KG1 (cell line): ENCODE data around the gene HBG1.
"Not testable (repeated sequence)": the region's sequence is repeated elsewhere in the genome, so short reads cannot be mapped to it uniquely, and the experiment has no call there.

Source experiments
- DNase-seq: peaks from one replicate; lab custom pipeline; 2025; lab: John Stamatoyannopoulos, UW

HBG1 gene

DNA sequence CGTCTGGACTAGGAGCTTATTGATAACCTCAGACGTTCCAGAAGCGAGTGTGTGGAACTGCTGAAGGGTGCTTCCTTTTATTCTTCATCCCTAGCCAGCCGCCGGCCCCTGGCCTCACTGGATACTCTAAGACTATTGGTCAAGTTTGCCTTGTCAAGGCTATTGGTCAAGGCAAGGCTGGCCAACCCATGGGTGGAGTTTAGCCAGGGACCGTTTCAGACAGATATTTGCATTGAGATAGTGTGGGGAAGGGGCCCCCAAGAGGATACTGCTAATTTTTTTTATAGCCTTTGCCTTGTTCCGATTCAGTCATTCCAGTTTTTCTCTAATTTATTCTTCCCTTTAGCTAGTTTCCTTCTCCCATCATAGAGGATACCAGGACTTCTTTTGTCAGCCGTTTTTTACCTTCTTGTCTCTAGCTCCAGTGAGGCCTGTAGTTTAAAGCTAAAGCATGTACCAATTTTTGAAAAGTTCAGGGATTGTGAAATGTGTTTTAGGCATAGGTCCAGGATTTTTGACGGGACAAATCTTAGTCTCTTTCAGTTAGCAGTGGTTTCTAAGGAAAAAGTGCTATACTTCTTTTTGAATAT lies at the start of gene HBG1:
TSS of gene HBG1 (minus strand) at position 51 of the 590 bp plus-strand sequence. CDS start 53 bp downstream, outside the sequence.
- DNase-seq: not testable (repeated sequence)

DNA sequence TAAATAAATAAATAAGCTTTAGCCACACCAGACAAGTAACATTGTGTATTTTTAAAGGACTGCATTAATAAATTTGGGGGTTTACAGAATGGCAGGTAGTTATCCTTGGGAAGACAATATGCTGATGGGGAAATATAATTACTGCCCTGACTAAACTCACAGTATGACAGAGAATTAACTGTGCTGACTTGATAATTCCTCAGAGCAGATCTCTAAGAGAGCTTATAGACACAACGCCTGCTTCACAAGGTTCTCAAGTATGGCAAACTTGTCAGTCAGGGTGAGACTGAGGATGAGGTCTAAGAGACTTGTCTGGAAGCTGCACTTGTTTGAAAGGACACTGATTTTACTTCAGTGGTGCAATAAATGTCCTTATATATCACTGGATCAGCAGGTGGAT lies 48.8 kb upstream of the HBG1 start:
- DNase-seq: no peak

DNA sequence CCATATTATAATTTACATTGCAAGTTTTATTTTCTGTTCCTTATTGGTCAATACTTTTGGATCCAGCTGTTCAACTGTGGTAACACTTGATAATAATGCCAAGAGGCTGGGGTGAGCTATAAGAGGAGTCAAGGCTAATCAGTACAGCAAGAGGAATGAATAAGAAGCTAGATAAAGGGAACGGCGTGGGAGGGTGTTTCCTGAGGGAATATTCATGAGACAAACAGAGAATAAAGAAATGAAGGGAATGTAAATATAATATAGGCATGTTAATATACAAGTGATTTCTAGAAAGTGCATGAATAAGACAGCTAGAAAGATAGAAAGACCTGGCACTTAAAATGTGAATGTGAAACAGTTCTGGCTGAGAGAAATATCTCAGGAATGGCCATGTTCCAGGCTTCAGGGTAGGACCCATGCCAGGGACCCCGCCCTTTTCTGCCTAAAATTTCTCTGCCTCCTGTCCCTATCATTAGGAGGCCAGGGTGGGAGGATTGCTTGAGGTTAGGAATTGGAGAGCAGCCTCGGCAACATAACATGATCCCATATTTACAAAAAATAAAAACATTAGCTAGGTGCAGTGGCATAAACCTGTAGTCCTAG lies 48.2 kb upstream of the HBG1 start:
- DNase-seq: no peak

DNA sequence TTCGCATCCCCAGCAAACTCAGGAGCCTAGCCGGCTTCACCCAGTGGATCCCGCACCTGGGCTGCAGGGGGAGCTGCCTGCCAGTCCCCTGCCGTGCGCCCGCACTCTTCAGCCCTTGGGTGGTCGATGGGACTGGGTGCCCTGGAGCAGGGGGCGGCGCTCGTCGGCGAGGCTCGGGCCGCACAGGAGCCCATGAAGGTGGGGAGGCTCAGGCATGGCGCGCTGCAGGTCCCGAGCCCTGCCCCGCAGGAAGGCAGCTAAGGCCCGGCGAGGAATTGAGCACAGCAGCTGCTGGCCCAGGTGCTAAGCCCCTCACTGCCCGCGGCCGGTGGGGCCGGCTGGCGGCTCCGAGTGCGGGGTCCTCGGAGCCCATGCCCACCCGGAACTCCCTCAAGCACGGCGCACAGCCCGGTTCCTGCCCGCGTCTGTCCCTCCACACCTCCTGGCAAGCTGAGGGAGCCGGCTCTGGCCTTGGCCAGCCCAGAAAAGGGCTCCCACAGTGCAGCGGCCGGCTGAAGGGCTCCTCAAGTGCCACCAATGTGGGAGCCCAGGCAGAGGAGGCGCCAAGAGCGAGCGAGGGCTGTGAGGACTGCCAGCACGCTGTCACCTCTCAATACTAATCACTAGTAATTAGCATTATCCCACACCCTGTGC lies 44.8 kb upstream of the HBG1 start:
- DNase-seq: not testable (repeated sequence)

DNA sequence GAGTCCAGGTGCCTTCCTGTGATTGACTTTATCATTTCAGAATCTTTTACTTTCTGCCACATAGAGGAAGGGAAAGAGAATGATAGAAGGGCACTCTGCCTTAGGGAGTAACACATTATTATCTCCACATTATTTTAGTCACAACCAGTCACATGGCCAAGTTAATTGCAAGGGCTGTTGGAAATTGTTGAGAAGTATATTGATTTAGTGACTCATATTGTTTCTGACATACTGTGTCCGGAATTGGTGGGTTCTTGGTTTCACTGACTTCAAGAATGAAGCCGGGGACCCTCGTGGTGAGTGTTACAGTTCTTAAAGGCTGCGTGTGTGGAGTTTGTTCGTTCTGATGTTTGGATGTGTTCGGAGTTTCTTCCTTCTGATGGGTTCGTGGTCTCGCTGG lies 43.4 kb upstream of the HBG1 start:
- DNase-seq: no peak

DNA sequence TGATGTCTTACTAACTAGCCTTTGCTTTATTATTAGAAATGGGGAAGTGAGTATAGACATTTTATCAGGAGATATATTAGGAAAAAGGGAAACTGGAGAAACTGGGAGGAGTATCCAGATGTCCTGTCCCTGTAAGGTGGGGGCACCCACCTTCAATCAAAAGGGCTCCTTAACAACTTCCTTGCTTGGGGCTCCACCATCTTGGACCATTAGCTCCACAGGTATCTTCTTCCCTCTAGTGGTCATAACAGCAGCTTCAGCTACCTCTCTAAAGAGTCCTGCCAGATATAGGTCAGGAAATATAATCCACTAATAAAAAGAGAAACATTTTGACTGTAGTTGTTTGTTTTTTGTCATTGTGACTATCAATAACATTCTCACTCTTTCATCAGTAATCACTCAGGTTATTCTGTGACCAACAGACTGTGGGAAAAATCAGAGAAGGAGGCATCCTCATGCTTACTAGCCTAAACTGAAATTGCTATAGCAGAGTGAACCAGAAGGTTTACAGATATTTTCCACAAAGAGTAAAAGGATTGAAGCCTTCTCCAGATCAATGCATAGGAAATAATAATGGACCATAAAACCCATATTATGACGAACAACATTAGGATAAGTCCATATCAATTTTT lies 41.7 kb upstream of the HBG1 start:
- no peak for DNase-seq

DNA sequence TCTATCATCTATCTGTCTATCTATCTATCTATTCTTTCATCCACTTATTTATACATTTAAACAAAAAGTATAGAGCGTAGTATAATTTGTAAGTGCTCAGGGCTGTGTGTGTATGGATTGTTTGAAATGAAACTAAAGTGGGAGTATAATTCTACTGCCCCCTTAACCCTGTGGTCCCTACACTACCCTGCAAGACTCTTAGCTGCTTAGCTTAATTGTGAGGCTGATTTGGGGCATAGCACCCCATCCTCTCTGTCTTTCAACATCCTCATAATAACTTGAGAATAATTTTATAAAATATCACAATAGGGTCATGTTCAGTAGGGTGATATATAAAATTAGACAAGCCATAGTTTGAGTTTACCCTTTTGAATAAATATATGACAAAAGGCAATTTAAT lies 40.4 kb upstream of the HBG1 start:
- DNase-seq: no peak

DNA sequence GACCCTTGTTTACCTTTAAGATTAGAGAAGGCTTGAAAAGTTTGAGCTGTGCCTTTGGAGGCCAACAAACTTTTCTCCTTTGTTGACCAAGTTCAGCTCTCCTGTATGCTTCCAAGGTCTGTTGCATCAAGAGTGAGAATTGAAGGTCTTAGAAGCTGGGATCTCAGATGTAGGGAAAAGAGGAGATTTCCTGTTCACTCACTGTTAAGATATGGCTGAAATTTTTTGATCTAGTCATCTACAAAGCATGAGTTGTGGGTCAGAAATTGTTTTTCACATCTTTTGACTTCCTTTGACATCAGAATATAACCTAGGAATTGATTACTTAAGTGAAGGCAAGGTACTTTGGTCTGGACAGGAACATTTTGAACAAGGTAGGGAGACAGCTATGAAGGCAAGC lies 40.0 kb upstream of the HBG1 start:
- DNase-seq: no peak

DNA sequence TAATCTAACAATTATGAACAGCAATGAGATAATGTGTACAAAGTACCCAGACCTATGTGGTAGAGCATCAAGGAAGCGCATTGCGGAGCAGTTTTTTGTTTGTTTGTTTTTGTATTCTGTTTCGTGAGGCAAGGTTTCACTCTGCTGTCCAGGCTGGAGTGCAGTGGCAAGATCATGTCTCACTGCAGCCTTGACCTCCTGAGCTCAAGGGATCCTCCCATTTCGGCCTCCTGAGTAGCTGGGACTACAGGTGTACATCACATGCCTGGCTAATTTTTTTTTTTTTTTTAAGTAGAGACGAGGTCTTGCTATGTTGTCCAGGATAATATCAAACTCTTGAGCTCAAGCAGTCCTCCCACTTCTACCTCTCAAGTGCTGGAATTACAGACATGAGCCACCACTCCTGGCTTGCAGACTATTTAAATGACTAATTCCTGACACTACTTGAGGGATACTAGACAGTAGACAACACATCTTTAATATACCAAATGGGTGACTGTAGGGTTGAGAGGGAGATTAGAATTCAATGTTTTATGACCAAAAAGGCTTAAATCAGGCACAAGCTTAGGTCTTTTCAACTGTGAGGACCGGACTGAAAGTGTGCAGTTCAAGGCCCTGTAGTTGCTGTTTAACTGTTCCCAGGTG lies 39.4 kb upstream of the HBG1 start:
- DNase-seq: no peak

DNA sequence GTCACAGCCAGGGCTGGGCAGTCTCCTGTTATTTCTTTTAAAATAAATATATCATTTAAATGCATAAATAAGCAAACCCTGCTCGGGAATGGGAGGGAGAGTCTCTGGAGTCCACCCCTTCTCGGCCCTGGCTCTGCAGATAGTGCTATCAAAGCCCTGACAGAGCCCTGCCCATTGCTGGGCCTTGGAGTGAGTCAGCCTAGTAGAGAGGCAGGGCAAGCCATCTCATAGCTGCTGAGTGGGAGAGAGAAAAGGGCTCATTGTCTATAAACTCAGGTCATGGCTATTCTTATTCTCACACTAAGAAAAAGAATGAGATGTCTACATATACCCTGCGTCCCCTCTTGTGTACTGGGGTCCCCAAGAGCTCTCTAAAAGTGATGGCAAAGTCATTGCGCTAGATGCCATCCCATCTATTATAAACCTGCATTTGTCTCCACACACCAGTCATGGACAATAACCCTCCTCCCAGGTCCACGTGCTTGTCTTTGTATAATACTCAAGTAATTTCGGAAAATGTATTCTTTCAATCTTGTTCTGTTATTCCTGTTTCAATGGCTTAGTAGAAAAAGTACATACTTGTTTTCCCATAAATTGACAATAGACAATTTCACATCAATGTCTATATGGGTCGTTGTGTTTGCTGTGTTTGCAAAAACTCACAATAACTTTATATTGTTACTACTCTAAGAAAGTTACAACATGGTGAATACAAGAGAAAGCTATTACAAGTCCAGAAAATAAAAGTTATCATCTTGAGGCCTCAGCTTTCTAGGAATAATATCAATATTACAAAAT lies 38.6 kb upstream of the HBG1 start:
- no peak for DNase-seq

DNA sequence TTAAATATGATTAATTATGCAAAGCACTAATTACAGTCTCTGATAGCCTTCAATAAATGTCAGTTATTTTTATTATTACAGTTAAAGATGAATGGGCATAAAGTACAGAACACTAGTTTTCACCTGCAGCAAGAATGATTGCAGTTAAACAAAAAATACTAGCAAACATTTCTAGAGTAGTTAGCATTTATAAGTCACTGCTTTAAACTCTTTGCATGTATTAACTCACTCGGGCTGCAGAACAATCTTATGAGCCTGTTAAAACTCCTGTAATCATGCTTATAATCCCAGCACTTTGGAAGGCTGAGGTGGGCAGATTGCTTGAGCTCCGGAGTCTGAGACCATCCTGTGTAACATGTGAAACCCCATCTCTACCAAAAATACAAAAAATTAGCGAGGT lies 37.2 kb upstream of the HBG1 start:
- DNase-seq: no peak

DNA sequence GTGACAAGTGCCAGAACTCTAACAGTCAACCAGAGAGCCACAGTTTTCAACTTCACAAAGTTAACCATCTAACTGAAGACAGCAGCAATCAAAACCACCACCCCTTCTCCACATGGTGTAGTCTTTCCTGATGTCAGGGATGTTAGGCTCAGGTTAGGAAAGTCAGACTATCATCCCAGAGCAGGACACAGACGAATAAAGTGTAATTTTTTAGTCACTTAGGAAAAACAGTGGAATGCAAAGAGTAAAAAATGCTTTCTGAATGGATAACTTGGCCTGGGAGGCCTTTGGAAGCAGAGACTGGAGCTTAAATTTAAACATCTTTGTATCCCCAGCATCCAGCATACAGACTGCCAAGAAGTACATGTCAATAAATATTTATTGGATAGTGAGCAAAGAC lies 36.7 kb upstream of the HBG1 start:
- no peak for DNase-seq

DNA sequence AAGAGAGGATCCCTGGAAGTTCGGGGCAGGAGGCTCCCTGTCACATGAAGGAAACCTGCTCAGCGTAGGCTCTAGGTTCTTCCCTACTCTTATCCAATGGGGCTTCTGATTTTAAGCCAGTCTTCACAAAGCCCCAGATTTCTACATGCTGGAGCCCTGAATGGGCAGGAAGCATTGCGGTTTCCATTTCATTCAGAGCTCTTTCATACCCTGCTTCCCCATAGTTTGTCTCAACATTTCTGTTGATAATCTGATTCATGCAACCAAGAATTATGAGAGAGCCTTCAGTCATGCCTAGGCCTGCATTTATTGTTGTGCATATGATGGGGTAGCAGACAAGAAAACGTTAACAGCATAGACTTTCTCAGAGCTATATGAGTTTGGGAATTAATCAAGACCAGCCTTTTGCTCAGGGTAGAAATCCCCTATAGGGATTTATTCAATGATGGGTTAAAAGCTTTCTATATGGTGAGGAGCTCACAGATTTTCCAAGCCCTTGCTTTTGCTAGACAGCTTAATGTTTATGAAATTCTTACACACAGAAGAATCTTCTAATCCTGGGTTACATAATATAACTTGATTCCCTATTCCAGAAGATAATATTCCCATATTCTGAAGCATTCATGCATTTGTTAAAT lies 36.2 kb upstream of the HBG1 start:
- DNase-seq: no peak

DNA sequence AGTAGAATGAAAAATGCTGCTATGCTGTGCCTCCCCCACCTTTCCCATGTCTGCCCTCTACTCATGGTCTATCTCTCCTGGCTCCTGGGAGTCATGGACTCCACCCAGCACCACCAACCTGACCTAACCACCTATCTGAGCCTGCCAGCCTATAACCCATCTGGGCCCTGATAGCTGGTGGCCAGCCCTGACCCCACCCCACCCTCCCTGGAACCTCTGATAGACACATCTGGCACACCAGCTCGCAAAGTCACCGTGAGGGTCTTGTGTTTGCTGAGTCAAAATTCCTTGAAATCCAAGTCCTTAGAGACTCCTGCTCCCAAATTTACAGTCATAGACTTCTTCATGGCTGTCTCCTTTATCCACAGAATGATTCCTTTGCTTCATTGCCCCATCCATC lies 35.0 kb upstream of the HBG1 start:
- DNase-seq: no peak

DNA sequence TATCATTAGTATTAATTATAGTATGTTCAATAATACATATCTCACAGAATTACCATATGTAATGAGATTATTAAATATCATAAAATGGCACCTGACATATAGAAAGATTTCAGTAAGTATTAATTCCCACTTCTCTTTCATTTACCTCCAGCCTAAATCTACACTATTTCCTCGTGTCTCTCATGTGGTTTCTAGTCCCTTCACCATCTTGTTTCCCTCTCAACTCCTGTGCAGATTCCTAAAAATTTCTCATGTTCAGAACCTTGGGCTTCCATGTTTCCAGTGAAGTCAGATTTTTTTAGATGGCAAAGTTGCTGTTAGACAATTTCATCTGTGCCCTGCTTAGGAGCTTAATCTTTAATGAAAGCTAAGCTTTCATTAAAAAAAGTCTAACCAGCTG lies 34.2 kb upstream of the HBG1 start:
- no peak for DNase-seq

DNA sequence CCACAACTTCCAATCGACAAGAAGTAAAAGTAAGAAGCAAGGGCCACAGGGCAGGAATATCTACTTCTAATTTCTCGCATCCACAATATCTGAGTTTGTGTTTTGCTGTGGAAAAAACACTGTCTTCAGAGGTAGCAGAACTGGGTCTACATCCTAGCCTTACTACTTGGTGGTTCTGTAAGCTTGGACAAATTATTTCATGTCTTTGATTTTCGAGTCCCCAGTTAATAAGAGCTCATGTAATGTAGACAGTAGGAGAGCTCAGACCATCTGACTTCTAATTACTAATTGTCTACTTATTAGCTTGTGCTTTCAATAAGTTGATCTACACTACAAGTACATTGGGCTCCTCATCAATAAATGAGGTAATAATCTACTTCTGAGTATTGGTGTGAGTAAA lies 33.4 kb upstream of the HBG1 start:
- DNase-seq: no peak

DNA sequence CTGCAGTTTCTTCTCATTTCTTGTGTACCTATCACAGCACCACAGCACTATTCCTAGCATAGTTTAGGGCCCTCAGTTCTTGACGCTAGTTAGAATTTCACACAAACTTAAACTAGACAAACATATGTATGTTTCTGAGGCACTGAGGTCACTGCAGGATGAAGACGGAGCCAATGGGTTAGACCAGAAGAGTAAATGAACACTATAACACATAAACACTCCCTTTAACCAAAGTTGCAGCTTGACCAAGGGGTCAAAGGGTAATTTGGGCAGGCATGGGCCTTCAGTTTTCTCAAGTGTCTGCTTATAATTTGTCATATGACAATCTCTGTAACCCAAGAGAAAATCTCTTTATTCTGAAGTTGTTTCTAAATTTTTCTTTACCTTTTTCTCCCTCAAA lies 33.0 kb upstream of the HBG1 start:
- no peak for DNase-seq

DNA sequence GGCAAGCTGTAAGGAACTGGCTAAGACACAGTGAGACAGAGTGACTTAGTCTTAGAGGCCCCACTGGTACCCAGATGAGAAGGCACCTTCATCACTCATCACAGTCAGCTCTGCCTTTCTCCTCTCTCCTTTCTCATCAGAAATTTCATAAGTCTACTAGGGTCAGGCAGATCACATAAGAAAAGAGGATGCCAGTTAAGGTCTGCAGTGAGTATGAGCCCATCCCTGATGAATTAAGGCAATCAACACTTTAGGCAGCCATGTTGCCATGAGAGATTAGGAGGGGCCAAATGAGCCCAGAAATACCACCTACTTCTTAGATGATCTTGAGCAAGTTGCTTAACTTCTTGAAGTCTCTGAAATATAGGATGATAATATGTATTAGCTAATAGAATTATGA lies 31.9 kb upstream of the HBG1 start:
- DNase-seq: no peak

DNA sequence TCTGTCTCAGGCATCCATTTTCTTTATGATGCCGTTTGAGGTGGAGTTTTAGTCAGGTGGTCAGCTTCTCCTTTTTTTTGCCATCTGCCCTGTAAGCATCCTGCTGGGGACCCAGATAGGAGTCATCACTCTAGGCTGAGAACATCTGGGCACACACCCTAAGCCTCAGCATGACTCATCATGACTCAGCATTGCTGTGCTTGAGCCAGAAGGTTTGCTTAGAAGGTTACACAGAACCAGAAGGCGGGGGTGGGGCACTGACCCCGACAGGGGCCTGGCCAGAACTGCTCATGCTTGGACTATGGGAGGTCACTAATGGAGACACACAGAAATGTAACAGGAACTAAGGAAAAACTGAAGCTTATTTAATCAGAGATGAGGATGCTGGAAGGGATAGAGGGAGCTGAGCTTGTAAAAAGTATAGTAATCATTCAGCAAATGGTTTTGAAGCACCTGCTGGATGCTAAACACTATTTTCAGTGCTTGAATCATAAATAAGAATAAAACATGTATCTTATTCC lies 31.0 kb upstream of the HBG1 start:
- DNase-seq: peak; percentile 46

DNA sequence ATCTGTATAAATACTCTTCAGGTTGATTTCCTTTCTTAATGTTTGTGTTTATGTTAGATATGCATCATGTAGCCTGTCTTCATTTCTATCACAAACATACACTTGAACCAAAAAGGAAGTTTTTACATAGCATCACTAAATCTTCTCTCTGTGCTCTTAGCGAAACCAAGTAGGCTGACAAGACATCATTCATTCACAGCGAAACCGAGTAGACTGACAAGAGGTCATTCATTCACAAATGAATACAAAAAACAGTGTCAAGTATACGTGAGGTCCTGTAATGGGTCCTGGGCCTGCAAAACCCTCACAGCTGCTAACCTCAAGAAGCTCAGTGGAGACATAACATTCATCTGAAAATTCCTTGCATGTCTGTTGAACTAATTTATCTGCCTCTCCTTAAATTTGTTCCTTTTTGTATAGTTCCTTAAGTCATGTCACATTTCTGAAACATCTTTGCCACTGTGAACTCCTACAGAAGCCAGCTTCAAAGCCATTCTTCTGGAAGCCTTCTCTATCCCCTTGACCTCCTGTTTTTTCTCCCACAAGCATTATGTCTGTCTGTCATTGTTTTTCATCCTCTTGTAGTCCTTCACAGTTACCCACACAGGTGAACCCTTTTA lies 29.9 kb upstream of the HBG1 start:
- no peak for DNase-seq
